Left hindlimb (tissue), 1 donor: ENCODE data around the gene IQUB.
"Not testable (repeated sequence)": the region's sequence is repeated elsewhere in the genome, so short reads cannot be mapped to it uniquely, and the experiment has no call there.

Source experiments
- DNase-seq: peaks from one replicate; pipeline ENCODE4 v3.0.0-alpha.2; 2018

The IQUB gene

DNA sequence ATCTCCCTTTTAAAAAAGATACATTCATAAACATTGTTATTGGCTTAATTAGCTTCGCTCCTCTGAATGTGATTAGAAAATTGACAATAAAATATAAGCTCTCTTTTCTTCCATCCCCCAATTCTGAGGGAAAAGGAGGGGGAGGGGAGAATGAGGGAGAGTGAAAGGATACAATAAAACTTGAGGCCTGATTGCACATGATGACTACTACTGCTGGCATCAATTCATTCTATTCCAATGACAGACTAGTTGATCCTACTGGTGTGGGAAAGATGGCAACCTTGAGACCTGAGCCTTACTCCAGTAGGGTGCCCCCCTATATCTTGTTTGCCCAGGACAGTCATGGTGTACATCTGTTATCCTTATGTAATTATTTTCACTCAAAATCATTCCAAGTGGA, 4.5 kb upstream of the IQUB start:
- DNase-seq: no peak

DNA sequence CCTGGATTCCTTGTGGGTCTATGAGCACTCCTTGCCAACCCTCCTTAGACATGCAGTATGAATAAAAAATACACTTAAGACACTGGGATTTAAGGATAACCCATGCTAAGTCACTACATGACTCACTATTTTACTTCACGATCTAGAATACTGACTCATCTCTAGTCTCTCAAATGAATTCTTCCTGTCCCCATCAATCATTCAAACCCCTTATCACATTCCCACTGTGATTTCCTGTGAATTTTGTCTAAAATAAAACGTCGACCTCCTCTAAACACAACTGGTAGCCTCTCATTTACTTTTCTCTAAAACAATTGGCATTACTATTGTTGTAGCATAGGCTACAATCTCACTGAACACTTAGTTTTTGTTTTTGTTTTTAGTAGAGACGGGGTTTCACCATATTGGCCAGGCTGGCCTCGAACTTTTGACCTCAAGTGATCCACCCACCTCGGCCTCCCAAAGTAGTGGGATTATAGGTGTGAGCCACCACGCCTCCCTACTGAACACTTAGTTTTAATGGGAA, 3.9 kb upstream of the IQUB start:
- no peak for DNase-seq

DNA sequence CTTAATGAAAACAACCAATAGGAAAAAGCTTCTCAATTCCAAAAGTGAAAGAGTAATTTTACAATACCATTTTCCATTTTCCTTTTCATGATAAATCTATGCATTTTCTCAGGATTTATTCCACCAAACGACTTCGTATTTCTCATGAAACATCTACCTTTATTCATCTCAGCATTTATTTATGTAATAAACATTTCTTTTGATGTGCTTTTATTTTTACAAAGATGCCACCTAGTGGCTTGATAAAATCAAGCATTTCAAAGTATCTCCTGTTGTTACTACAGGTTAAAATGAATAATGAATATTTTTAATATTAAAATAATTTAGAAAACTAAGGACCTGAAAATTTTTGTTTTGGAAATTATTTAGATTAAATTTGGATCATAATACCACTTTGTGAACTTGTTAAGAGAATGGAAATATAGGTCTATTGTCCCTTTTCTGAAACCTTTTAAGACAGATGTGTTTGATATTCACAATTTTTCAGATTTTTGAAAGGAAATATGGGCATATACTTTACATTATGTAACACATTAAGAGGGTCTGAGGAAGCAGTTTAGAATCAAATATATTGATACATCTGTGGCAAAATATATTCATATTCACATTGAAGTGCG, 2.7 kb upstream of the IQUB start:
- no peak for DNase-seq

DNA sequence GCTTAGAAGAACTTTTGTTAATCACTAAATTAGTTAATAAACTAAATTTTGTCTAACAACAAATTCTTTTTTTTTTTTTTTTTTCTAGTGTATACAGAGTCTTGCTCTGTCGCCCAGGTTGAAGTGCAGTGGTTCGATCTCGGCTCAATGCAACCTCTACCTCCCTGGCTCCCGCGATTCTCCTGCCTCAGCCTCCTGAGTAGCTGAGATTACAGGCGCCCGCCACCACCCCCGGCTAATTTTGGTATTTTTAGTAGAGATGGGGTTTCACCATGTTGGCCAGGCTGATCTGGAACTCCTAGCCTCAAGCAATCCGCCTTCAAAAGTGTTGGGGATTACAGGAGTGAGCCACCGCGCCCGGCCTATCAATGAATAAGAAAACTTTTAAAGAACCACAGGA, 1.1 kb upstream of the IQUB start:
- DNase-seq: no peak

DNA sequence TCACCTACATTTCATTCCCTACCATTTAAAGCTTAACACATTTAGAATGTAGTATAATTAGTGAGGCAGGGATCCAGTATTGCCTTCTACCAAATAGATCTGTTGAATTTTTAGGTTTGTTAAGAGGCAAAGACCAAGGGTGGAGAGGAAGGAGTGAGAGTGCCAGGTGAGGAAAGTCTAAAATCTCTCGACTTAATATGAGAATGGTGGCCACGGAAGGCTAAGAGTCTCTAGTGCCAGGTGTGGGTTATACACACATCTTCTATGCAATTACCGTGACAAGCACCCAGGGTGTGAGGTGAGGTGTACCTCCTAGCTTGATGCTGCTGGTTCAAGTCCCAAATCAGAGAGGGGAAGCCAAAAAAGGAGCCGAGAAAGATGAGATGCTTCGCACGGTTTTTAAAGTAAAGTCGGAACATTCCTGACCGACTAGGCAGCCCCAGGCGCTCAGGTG, 439 bp downstream of the IQUB start:
- DNase-seq: no peak

DNA sequence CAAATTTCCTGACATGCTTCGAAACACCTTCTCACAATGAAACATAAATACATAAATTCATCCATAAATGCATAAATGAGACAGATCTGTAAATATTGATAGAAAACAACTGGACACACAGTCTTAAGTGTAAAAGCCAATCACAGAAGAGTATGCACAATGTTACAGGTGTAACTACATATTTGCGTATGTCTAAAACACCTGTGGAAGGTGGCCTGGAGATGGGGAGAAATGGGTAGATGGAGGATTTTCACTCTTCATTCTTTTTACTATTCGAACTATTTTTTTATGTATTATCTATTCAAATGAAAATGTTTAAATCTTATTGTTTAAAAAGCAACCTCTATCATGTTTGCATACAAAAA, 860 bp downstream of the IQUB start:
- no peak for DNase-seq

DNA sequence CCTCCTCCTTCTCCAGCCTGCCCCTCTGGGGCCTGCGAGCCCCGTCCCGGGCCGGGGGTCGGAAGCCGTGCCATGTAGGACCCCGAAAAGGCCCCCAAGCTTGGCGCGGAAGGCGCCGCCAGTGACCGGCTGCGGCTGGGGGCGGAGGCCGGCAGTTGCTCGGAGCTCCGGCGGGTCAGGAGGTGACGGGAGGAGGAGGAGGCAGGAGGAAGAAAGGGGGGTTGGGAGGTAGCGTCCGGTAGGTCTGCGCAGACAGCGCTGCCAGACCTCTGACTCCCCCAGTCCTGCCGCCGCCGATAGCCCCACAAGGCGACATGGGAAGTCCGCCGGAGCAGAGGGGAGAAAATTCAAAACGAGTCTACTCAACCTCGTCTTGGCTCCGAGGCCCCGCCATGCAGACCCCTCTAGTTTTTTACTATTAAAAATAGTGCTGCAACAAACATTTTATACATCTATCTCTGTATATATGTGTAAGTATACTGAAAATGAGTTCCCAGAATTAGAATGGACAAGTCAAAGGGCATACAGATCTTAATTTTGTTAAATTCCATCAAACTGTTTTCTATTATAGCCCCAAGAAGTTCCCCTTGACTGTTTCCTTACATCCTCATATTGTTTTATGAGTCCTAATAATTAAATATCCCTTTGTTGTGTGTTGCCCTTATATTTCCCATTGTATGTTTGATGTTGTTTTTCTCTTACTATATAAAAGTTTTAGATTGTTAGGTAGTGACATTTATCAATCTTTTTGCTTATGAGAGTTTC, 1.4 kb downstream of the IQUB start:
- not testable (repeated sequence) for DNase-seq

DNA sequence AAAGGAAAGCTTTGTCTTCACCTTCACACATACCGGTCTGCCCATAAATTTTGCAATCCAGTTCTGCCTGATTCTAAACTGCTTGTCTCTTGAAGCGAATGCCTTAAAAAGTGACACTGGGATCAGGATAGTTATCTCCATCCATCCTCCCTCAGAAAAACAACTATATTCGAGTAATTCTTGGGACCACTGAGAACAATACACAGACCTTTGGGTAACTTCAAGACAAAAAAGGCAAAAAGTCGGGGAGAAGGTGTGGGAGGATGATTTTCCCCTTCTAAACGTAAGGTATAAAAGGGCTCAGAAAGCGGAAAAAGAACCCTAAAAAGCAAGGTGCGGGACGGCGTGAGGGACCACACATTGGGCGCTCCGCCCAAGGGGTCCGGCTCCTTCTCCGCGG, 2.1 kb downstream of the IQUB start:
- DNase-seq: not testable (repeated sequence)

DNA sequence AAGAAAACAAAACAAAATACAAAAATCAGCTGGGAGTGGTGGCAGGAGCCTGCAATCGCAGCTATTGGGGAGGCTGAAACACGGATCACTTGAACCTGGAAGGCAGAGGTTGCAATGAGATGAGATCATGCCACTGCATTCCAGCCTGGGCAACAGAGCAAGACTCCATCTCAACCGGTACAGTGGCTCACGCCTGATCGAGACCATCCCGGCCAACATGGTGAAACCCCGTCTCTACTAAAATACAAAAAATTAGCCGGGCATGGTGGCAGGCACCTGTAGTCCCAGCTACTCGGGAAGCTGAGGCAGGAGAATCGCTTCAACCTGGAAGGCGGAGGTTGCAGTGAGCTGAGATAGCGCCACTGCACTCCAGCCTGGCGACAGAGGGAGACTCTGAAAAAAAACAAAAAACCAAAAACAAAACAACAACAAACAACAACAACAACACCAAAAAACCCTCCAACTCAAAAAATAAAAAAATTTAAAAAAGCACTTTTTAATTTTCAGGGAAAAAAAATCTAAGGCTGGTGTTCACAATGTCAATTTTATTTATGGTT, 4.3 kb downstream of the IQUB start:
- not testable (repeated sequence) for DNase-seq

DNA sequence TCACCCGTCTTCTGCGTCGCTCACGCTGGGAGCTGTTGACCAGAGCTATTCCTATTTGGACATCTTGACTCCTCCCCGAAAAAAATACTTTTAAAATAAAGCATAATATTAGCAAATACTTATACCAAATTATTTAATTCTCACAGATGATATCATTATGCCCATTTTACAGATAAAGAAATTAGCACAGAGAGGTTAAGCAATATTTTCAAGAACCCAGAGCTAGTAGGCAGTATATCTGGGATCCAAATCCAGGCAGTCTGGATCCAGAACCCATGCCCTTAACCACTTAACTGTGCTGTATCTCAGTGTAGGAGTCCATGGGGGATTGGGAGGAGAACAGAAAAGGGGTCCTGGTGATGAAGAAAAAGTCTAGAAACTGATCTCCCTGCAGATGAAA, 6.1 kb downstream of the IQUB start:
- no peak for DNase-seq

DNA sequence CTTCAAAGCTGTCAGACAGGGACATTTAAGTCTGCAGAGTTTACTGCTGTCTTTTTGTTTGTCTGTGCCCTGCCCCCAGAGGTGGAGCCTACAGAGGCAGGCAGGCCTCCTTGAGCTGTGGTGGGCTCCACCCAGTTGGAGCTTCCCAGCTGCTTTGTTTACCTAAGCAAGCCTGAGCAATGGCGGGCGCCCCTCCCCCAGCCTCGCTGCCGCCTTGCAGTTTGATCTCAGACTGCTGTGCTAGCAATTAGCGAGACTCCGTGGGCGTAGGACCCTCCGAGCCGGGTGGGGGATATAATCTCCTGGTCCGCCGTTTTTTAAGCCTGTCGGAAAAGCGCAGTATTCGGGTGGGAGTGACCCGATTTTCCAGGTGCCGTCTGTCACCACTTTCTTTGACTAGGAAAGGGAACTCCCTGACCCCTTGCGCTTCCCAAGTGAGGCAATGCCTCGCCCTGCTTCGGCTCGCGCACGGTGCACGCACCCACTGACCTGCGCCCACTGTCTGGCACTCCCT, 6.6 kb downstream of the IQUB start:
- DNase-seq: not testable (repeated sequence)

DNA sequence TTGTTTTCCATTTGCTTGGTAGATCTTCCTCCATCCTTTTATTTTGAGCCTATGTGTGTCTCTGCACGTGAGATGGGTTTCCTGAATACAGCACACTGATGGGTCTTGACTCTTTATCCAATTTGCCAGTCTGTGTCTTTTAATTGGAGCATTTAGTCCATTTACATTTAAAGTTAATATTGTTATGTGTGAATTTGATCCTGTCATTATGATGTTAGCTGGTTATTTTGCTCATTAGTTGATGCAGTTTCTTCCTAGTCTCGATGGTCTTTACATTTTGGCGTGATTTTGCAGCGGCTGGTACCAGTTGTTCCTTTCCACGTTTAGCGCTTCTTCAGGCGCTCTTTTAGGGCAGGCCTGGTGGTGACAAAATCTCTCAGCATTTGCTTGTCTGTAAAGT, 7.9 kb downstream of the IQUB start:
- not testable (repeated sequence) for DNase-seq

DNA sequence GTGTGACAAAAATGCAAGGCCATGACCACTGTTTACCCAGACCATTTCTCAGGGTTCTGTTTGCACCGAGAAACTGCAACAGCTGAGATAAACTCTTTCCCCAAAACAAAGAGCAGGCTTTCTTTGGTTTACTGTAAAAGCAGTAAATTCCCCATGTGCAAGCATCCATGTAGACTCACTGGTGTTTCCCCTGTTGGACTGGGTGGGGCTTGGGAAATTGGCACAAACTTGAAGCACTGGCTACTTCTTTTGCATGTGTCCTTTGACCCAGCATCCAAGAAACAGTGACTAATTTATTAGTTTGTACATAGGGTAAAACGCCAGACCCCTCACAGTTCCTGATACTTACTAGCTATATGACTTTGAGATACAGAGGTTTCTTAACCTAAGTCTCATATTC, 12.3 kb downstream of the IQUB start:
- no peak for DNase-seq

DNA sequence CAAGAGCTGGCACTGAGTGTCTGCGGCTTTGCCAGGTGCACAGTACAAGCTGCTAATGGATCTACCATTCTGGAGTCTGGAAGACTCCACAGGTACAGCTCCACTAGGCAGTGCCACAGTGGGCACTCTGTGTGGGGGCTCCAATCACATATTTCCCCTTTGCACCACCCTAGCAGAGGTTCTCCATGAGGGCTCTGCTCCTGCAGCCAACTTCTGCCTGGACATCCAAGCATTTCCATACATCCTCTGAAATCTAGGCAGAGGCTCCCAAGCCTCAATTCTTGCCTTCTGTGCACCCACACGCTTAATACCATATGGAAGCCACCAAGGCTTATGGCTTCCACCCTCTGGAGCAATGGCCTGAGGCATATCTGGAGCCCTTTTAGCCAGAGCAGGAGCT, 29.2 kb downstream of the IQUB start:
- DNase-seq: no peak

DNA sequence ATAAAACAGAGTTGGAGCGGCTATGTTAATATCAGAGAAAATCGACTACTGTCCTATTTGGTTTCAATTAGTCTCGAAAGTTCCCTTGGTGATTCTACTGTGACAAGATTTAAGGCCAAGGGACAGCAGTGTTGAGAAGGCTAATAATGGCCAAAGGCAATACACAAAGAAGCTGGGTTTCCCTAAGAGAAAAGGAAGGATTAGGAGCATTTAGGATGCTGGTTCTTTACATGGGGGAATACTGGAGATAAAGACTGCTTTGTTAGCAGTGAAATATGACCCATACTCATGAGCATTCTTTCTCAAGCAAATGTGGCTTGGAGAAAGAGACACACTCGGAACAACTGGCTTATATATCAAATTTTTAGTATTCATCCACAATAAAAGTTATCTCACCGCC, 32.2 kb downstream of the IQUB start:
- DNase-seq: no peak

DNA sequence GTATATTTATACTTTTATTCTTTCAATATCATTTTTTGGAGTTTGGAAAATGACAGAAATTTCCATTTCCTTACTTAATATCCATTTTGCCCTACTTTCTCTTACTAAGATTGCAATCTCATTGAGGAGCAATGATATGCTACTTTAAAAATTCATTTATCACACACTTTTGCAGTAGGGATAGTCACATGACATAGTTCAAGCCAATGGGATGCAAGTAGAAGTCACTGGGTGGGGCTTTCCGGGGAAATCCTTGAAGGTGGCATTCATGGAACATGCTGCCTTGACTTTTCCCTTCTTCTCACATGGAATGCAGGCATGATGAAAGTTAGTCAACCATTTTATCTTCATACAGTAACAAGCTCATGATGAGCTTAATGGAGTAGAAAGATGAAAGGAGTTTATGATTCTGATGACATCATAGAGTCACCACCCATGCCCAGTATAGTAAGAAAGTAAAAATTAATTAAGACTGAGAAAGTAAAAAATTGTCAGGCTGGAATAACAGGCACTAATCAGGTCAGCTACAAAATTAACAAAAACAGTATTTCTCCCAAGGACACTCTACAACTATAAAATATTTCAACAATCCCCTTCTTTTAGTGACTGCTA, 33.4 kb downstream of the IQUB start:
- DNase-seq: no peak

DNA sequence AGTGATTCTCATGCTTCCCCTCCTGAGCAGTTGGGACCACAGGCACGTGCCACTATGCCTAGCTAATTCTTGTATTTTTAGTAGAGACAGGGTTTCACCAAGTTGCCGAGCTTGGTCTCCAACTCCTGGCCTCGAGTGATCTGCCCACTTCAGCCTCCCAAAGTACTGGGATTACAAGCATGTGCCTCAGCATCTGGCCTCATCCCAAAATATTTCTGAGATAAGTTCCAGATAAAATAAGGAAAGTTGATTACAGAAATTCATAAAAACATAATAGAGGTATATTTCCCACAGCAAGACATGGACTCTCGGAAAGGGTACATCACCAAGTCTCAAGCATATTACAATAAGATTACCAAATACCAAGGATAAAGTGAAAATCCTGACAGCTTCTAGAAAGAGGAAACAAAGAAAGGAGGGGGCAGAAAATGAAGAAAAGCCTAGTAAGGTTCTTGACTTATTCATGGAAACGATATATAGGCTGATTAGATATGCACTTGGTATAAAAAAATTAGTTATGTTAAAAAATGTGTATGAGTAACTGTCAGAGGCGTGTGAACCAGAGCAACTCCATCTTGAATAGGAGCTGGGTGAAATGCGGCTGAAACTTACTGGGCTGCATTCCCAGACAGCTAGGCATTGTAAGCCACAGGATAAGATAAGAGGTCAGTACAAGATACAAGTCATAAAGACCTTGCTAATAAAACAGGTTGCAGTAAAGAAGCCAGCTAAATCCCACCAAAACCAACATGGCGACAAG, 35.0 kb downstream of the IQUB start:
- DNase-seq: no peak

DNA sequence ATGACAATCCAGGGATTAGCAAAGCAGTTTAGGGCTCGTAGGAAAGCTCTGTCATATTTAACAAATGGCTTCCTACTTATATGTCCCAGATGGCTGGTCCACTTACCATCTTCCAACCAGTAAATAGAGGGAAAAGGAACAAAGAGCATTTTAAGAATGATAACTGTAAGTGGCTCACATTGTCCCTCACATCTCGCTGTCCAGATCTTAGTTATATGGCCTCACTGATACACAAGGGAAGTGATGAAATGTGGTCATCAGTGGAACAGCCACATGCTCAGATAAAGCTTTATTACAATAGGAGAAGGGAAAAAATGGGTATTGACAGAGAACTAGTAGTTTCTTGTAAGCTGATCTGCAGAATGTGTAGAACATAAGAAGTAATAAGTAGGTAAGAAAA, 35.8 kb downstream of the IQUB start:
- no peak for DNase-seq

DNA sequence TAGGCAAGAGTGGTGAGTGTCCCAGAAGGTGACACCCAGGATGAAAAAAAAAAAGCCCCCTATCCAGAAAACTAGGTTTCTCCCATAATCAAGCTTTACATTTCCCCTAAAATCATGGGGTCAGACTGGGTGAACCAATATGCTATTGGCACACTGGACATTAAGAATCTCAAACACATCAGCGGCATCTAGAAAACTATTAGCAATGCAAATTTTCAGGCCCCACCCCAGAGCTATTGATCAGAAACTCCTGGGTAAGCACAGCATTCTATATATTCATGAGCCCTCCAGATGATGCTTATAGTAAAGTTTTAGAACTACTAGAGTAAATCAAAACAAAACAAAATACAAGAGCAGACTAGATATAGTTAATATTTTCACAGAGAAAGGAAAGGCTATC, 36.4 kb downstream of the IQUB start:
- DNase-seq: no peak

DNA sequence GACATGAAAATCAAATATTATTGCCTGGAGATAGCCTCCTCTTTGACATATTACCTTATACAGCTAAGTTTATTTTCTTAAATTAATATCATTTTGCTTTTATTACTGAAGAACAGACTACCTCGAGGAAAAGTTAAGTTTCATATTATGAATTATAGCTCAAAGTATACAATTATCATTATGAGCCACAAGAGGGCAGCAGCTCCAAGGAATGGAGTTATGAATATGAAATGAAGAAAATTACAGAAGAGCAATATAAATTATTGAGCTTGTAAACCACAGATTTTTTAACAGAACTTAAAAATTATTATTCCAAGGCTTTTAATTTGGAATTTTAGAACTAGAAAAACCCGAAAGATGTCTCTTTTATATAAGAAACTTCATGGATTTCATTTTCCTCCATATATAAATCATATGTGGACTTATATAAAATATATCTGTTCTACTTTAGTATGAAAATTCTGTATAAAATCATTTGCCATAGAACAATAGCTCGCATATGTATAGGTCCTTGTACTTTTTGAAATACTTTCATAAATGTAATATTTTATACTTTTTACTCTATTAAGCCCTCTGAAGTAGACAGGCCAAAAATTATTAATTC, 40.1 kb downstream of the IQUB start:
- DNase-seq: no peak

DNA sequence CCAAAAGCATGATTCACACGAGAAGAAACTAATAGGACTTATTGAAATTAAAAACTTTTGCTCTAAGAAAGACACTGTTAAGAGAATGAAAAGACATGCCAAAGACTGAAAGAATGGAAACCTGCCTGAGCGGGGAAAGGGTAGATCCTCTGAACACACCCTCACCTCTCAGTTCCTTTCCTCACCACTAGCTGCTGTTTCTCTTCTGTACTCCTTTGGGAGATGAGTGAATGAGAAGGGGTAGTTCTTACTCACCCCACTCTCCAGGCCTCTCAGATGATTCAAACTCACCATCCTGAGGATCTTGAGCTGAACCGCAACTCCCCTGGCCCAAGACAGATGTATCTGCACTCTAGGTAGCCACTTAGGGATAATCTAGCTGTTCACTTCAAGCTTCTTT, 41.9 kb downstream of the IQUB start:
- DNase-seq: no peak

DNA sequence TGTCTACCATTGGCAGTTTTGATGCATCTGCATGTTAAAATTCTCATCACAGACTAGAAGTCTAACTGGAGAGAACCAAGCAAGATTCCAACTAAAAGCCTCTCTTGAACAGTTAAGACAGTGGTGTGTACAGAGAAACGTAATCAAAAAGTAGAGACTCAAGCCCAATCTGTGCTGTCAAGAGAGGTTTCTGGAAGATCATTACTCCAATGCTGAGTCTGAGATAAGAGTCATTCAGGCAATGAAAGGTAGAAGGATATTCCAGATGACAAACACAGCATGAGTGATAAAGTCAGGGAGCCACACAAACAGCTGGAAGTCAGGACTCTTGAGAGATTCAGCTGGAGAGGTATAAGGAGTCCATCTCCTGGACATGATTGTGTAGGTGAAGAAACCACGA, 48.7 kb downstream of the IQUB start:
- no peak for DNase-seq
